ENCODE measurements around the gene DCAF4.

The DCAF4 gene

GRCh38 chr14:72926292-72927028 is at the start of gene DCAF4:
DCAF4 (plus strand) TSS chr14:72926464; CDS start chr14:72937979, 11,515 bp downstream.
- peak; percentile 99 for DNase-seq

GRCh38 chr14:72876710-72877063 is 49.6 kb upstream of the DCAF4 start:
- no peak for DNase-seq

- DNase-seq = no peak
These were observed 47.5 kb upstream of the DCAF4 start for GRCh38 chr14:72878746-72879145.

- no peak for DNase-seq
These were observed 46.8 kb upstream of the DCAF4 start for GRCh38 chr14:72879431-72879830.

- no peak for DNase-seq
These were observed 46.1 kb upstream of the DCAF4 start for GRCh38 chr14:72880164-72880563.

GRCh38 chr14:72880820-72881219 is 45.4 kb upstream of the DCAF4 start:
- no peak for DNase-seq

- no peak for DNase-seq
These were observed 44.7 kb upstream of the DCAF4 start for GRCh38 chr14:72881543-72881942.

- no peak for DNase-seq
These were observed 44.2 kb upstream of the DCAF4 start for GRCh38 chr14:72882047-72882446.

- no peak for DNase-seq
These were observed 43.8 kb upstream of the DCAF4 start for GRCh38 chr14:72882463-72882862.

GRCh38 chr14:72883109-72883508 is 43.2 kb upstream of the DCAF4 start:
- no peak for DNase-seq

GRCh38 chr14:72883961-72884360 is 42.3 kb upstream of the DCAF4 start:
- no peak for DNase-seq

- no peak for DNase-seq
These were observed 41.9 kb upstream of the DCAF4 start for GRCh38 chr14:72884386-72884785.

- DNase-seq = no peak
These were observed 38.8 kb upstream of the DCAF4 start for GRCh38 chr14:72887514-72887913.

GRCh38 chr14:72888192-72888591 is 38.1 kb upstream of the DCAF4 start:
- DNase-seq = no peak

- peak; percentile 41 for DNase-seq
These were observed 37.5 kb upstream of the DCAF4 start for GRCh38 chr14:72888636-72889201.

GRCh38 chr14:72889366-72889765 is 36.9 kb upstream of the DCAF4 start:
- no peak for DNase-seq

GRCh38 chr14:72891666-72892102 is 34.6 kb upstream of the DCAF4 start:
- no peak for DNase-seq

- DNase-seq = peak; percentile 31
These were observed 34.0 kb upstream of the DCAF4 start for GRCh38 chr14:72892103-72892878.

- DNase-seq = no peak
These were observed 33.2 kb upstream of the DCAF4 start for GRCh38 chr14:72892879-72893635.

- DNase-seq = peak; percentile 95
These were observed 32.5 kb upstream of the DCAF4 start, which contains the start of gene DPF3 for GRCh38 chr14:72893636-72894322. DPF3 (minus strand) TSS chr14:72894101; CDS start chr14:72894088, 13 bp downstream.

- no peak for DNase-seq
These were observed 32.0 kb upstream of the DCAF4 start for GRCh38 chr14:72894323-72894622.

- no peak for DNase-seq
These were observed 31.5 kb upstream of the DCAF4 start for GRCh38 chr14:72894623-72895378.
